ENCODE data around the gene KLHL20.

GRCh38 chr1:173802961-173803360 is 88.2 kb downstream of the KLHL20 start:
- no peak for TF ChIP-seq CTCF (conservative IDR thresholded peaks at IDR 0.05; ENCODE audit: low read length)
- no peak for TF ChIP-seq EZH2phosphoT487 (IDR thresholded peaks at IDR 0.05; ENCODE audit: borderline replicate concordance)

Measured in Loucy (cell line).